NCI-H1105 (cell line): Measurements from ENCODE around the gene PTPRN2.

ENCODE experiments used
- DNase-seq: peaks from one replicate; lab custom pipeline; 2025; lab: John Stamatoyannopoulos, UW

The PTPRN2 gene

GRCh38 chr7:158602905-158603772 is 15.5 kb upstream of the PTPRN2 start:
- DNase-seq, result no peak

GRCh38 chr7:158602041-158602440 is 14.4 kb upstream of the PTPRN2 start:
- no peak for DNase-seq

- no peak for DNase-seq
These were observed 13.5 kb upstream of the PTPRN2 start for GRCh38 chr7:158601090-158601489.

- DNase-seq, result no peak
These were observed 9.1 kb upstream of the PTPRN2 start for GRCh38 chr7:158596745-158597144.

- DNase-seq, result no peak
These were observed 8.7 kb upstream of the PTPRN2 start for GRCh38 chr7:158596309-158596708.

- DNase-seq, result no peak
These were observed 7.4 kb upstream of the PTPRN2 start for GRCh38 chr7:158595068-158595467.

GRCh38 chr7:158592541-158592940 is 4.9 kb upstream of the PTPRN2 start:
- no peak for DNase-seq

- DNase-seq, result no peak
These were observed 4.3 kb upstream of the PTPRN2 start for GRCh38 chr7:158591944-158592343.

- no peak for DNase-seq
These were observed 2.5 kb upstream of the PTPRN2 start for GRCh38 chr7:158590181-158590530.

- no peak for DNase-seq
These were observed 2.0 kb upstream of the PTPRN2 start for GRCh38 chr7:158589653-158590052.

GRCh38 chr7:158588878-158589442 is 1.3 kb upstream of the PTPRN2 start:
- DNase-seq, result no peak

GRCh38 chr7:158588085-158588877 is 658 bp upstream of the PTPRN2 start:
- DNase-seq, result no peak

- no peak for DNase-seq
These were observed 993 bp downstream of the PTPRN2 start for GRCh38 chr7:158586499-158587161.

- DNase-seq, result no peak
These were observed 1.7 kb downstream of the PTPRN2 start for GRCh38 chr7:158585721-158586498.

GRCh38 chr7:158584407-158584806 is 3.2 kb downstream of the PTPRN2 start:
- DNase-seq, result no peak

- no peak for DNase-seq
These were observed 3.8 kb downstream of the PTPRN2 start for GRCh38 chr7:158583810-158584209.

GRCh38 chr7:158583143-158583542 is 4.5 kb downstream of the PTPRN2 start:
- DNase-seq, result no peak

GRCh38 chr7:158582089-158582456 is 5.5 kb downstream of the PTPRN2 start:
- no peak for DNase-seq

GRCh38 chr7:158581440-158582088 is 6.1 kb downstream of the PTPRN2 start:
- DNase-seq, result peak; percentile 46

GRCh38 chr7:158579662-158580646 is 7.7 kb downstream of the PTPRN2 start:
- no peak for DNase-seq
